B cell (primary cell): Measurements from ENCODE around the gene MAP2K1.

ENCODE experiments used
- CTCF ChIP-seq: fragments of 200-600 bp; IDR thresholded peaks from one replicate; pipeline ENCODE4 v1.8.0; 2022; ENCODE audit warnings: antibody characterized with exemption, mild to moderate bottlenecking
- EZH2 ChIP-seq: IDR thresholded peaks from 2 replicates; pipeline ENCODE4 v1.6.1; 2012; ENCODE audit warnings: borderline replicate concordance, low read depth, mild to moderate bottlenecking, moderate library complexity, low read length; ENCODE audit not compliant: insufficient read depth, poor library complexity, severe bottlenecking

- TF ChIP-seq CTCF (no peak), EZH2 (no peak)
These were observed 89.8 kb downstream of the MAP2K1 start for GRCh38 chr15:66476535-66476934.
